HEK293T (cell line): ENCODE results near the gene TFG.

ENCODE experiments used
- CTCF ChIA-PET: fragments of 350-600 bp; formaldehyde crosslinking; extraction: SDS; loops from one replicate; lab custom pipeline; 2021; ENCODE audit warnings: antibody characterized with exemption, inconsistent platforms; lab: Yijun Ruan, JAX
- POLR2A ChIA-PET: fragments of 350-600 bp; formaldehyde crosslinking; extraction: SDS; loops from one replicate; lab custom pipeline; 2020; ENCODE audit warnings: antibody characterized with exemption, inconsistent platforms; lab: Yijun Ruan, JAX
- DNase-seq: peaks from one replicate; pipeline ENCODE4 v3.0.0; 2012; ENCODE audit warnings: mixed read lengths; ENCODE audit errors: extremely low spot score
- ARNT ChIP-seq: fragments of 450-650 bp; IDR thresholded peaks from 2 replicates; pipeline ENCODE4 v1.6.1; 2017; ENCODE audit warnings: mild to moderate bottlenecking
- BHLHE40 ChIP-seq: fragments of 450-650 bp; IDR thresholded peaks from 2 replicates; pipeline ENCODE4 v1.6.1; 2016; ENCODE audit warnings: mild to moderate bottlenecking, moderate library complexity, borderline replicate concordance
- CTBP1 ChIP-seq: fragments of 450-650 bp; IDR thresholded peaks from 2 replicates; pipeline ENCODE4 v1.6.1; 2016; ENCODE audit warnings: borderline replicate concordance
- ELF4 ChIP-seq: fragments of 450-650 bp; IDR thresholded peaks from 2 replicates; pipeline ENCODE4 v1.6.1; 2017; ENCODE audit warnings: antibody characterized with exemption
- FOXA1 ChIP-seq: fragments of 450-650 bp; IDR thresholded peaks from 2 replicates; pipeline ENCODE4 v1.6.1; 2016; ENCODE audit warnings: mild to moderate bottlenecking
- FOXK2 ChIP-seq: fragments of 450-650 bp; IDR thresholded peaks from 2 replicates; pipeline ENCODE4 v1.6.1; 2016; ENCODE audit warnings: mild to moderate bottlenecking
- FOXM1 ChIP-seq: fragments of 450-650 bp; IDR thresholded peaks from 2 replicates; pipeline ENCODE4 v1.6.1; 2017; ENCODE audit warnings: mild to moderate bottlenecking, borderline replicate concordance
- HDGF ChIP-seq: fragments of 450-650 bp; IDR thresholded peaks from 2 replicates; pipeline ENCODE4 v1.6.1; 2017; ENCODE audit warnings: antibody characterized with exemption, borderline replicate concordance
- L3MBTL2 ChIP-seq: fragments of 450-650 bp; conservative IDR thresholded peaks from 2 replicates; pipeline ENCODE4 v1.6.1; 2016; ENCODE audit warnings: mild to moderate bottlenecking
- LEF1 ChIP-seq: fragments of 450-650 bp; IDR thresholded peaks from 2 replicates; pipeline ENCODE4 v1.6.1; 2017; ENCODE audit warnings: mild to moderate bottlenecking, borderline replicate concordance
- NFRKB ChIP-seq: fragments of 450-650 bp; IDR thresholded peaks from 2 replicates; pipeline ENCODE4 v1.6.1; 2016; ENCODE audit warnings: mild to moderate bottlenecking, moderate library complexity
- PKNOX1 ChIP-seq: fragments of 450-650 bp; IDR thresholded peaks from 2 replicates; pipeline ENCODE4 v1.6.1; 2016
- SP1 ChIP-seq: fragments of 450-650 bp; IDR thresholded peaks from 2 replicates; pipeline ENCODE4 v1.6.1; 2017
- SUZ12 ChIP-seq: fragments of 450-650 bp; IDR thresholded peaks from 2 replicates; pipeline ENCODE4 v1.6.1; 2016; ENCODE audit warnings: mild to moderate bottlenecking
- TARDBP ChIP-seq: fragments of 450-650 bp; IDR thresholded peaks from 2 replicates; pipeline ENCODE4 v1.6.1; 2016
- ZNF384 ChIP-seq: fragments of 450-650 bp; IDR thresholded peaks from 2 replicates; pipeline ENCODE4 v1.6.1; 2016

TFG gene

GRCh38 chr3:100745617-100746016 is 36.3 kb downstream of the TFG start:
- DNase-seq = no peak
- ChIA-PET CTCF (interaction anchor here (0.6 kb wide), 1 partner anchor 51 kb away, joined by 4 read pairs; no protein-coding TSS in a partner anchor), POLR2A (interaction anchor here (0.5 kb wide), 1 partner anchor 37 kb away, joined by 3 read pairs; the partner anchor contains the start of gene TFG)
- TF ChIP-seq NFRKB (no peak), SUZ12 (no peak), ARNT (no peak), PKNOX1 (no peak), CTBP1 (no peak), ELF4 (no peak), SP1 (no peak), FOXK2 (no peak), TARDBP (no peak), HDGF (no peak), L3MBTL2 (no peak), FOXA1 (no peak), FOXM1 (no peak)

- POLR2A ChIA-PET = no interaction called here
- DNase-seq = no peak
- no peak for TF ChIP-seq TARDBP
- TF ChIP-seq LEF1 = no peak
- TF ChIP-seq HDGF = no peak
- TF ChIP-seq CTBP1 = no peak
- TF ChIP-seq SUZ12 = no peak
- no peak for TF ChIP-seq FOXA1
- no peak for TF ChIP-seq ELF4
- no peak for TF ChIP-seq FOXK2
- TF ChIP-seq BHLHE40 = no peak
- no peak for TF ChIP-seq ARNT
- TF ChIP-seq SP1 = no peak
- TF ChIP-seq ZNF384 = no peak
- no peak for TF ChIP-seq NFRKB
- TF ChIP-seq L3MBTL2 = no peak
- no peak for TF ChIP-seq FOXM1
- no peak for TF ChIP-seq PKNOX1
- CTCF ChIA-PET = interaction anchor here (0.6 kb wide), 1 partner anchor 50 kb away, joined by 4 read pairs; no protein-coding TSS in a partner anchor
These were observed 36.8 kb downstream of the TFG start for GRCh38 chr3:100746092-100746491.

GRCh38 chr3:100748220-100748619 is 38.9 kb downstream of the TFG start:
- ChIA-PET CTCF (no interaction called here), POLR2A (no interaction called here)
- no peak for TF ChIP-seq HDGF
- TF ChIP-seq NFRKB = no peak
- no peak for TF ChIP-seq TARDBP
- no peak for TF ChIP-seq ELF4
- no peak for TF ChIP-seq ZNF384
- no peak for TF ChIP-seq ARNT
- no peak for TF ChIP-seq FOXM1
- no peak for TF ChIP-seq BHLHE40
- TF ChIP-seq FOXA1 = no peak
- no peak for DNase-seq

GRCh38 chr3:100748967-100749366 is 39.7 kb downstream of the TFG start:
- POLR2A ChIA-PET = no interaction called here

GRCh38 chr3:100753846-100754245 is 44.6 kb downstream of the TFG start:
- DNase-seq = no peak
- no peak for TF ChIP-seq FOXA1
- TF ChIP-seq CTBP1 = no peak
- no peak for TF ChIP-seq HDGF
- TF ChIP-seq LEF1 = no peak
- no peak for TF ChIP-seq FOXM1
- TF ChIP-seq TARDBP = no peak
- TF ChIP-seq SP1 = no peak
- TF ChIP-seq L3MBTL2 = no peak
- no peak for TF ChIP-seq PKNOX1
- no peak for TF ChIP-seq SUZ12
- TF ChIP-seq ZNF384 = no peak
- TF ChIP-seq BHLHE40 = no peak
- ChIA-PET POLR2A (no interaction called here), CTCF (no interaction called here)

More at GRCh38 chr3:100748967-100749366, 39.7 kb downstream of the TFG start:
- CTCF ChIA-PET = no interaction called here
- no peak for TF ChIP-seq FOXA1
- TF ChIP-seq ARNT = no peak
- no peak for TF ChIP-seq NFRKB
- no peak for TF ChIP-seq PKNOX1
- no peak for TF ChIP-seq FOXK2
- TF ChIP-seq SP1 = no peak
- no peak for TF ChIP-seq BHLHE40
- TF ChIP-seq FOXM1 = no peak
- TF ChIP-seq ELF4 = no peak
- TF ChIP-seq SUZ12 = no peak
- TF ChIP-seq L3MBTL2 = no peak
- no peak for TF ChIP-seq LEF1
- TF ChIP-seq HDGF = no peak
- no peak for TF ChIP-seq CTBP1
- TF ChIP-seq TARDBP = no peak
- TF ChIP-seq ZNF384 = no peak
- no peak for DNase-seq
